Measurements from ENCODE around the gene PACS1. TPM values are rescaled to one million over a fixed set of nuclear protein-coding genes. Genes with fewer than 3 reads are reported as not detected.
"Not testable (repeated sequence)": the region's sequence is repeated elsewhere in the genome, so short reads cannot be mapped to it uniquely, and the experiment has no call there.

The PACS1 gene
- total RNA-seq, 1 donor from 2014 or later, result 5.8 TPM

- DNase-seq (ENCODE audit: low spot score) (no peak), ATAC-seq (no peak)
These were observed 2.0 kb downstream of the PACS1 start for GRCh38 chr11:66072081-66072480.

DNA sequence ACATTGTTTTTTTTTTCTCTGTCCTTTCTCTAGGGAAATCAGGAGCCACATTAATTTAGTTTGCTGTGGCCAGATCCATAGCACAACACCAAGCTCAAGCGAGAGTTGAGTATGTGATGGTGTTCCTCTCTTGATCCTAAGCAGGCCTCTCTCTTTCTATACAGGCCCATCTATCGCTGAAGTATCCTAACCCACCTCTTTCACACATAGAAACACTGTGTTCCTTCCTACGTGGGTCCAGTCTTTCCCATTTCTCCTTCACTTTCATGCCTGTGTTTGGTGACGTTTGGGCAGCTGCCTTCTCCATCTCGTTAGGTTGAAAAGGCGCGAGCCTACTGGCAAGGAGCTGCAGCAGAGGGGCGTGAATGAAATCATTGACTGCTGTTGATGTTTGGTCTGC lies 2.4 kb downstream of the PACS1 start:
- no peak for DNase-seq (ENCODE audit: low spot score)
- no peak for ATAC-seq

DNA sequence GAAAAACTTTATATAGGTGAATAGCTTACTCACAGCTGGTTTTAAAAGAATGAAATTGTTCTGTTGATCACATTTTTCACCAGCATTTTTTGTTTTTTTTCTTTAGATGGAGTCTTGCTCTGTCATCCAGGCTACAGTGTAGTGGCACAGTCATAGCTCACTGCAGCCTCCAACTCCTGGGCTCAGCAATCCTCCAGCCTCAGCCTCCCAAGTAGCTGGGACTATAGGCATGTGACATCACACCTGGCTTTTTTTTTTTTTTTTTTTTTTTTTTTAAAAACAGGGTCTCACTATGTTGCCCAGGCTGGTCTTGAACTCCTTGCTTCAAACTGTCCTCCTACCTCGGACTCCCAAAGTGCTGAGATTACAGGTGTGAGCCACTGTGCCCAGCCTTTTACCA lies 3.6 kb downstream of the PACS1 start:
- DNase-seq (ENCODE audit: low spot score) (no peak), ATAC-seq (no peak)

GRCh38 chr11:66075273-66075672 lies 5.2 kb downstream of the PACS1 start:
- DNase-seq (ENCODE audit: low spot score) (no peak), ATAC-seq (no peak)

DNA sequence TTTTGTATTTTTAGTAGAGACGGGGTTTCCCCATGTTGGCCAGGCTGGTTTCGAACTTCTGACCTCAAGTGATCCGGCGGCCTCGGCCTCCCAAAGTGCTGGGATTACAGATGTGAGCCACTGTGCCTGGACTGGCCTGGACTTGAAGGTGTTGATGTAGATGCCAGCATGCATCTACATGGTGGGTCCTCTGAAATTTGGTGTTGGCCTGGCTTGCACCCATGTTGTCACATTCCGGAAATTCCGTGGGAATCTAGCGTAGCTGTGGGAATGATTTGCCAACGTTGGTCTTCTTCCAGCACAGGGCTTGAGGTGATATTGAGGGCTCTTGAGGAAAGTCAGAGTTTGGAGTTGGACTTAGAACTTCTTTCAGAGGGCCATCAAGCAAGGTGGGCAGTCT lies 6.5 kb downstream of the PACS1 start:
- ATAC-seq (no peak), DNase-seq (ENCODE audit: low spot score) (no peak)

DNA sequence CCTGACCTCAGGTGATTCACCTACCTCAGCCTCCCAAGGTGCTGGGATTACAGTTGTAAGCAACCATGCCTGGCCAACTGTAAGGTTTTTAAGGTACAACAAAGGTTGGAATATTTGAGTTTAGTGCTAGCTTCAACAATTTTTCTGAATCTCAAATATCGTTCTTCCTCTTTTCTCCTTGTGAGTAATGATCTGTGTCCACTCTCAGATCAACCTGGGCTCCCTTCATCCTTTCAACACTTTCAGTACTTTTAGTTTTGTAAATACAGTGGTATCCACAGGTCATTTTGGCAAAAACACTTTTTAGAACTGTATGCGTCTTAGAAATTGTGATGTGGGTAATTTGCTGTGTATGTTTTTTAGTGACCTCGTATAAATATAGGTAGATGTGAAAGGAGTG lies 7.9 kb downstream of the PACS1 start:
- DNase-seq (ENCODE audit: low spot score) (no peak), ATAC-seq (no peak)

DNA sequence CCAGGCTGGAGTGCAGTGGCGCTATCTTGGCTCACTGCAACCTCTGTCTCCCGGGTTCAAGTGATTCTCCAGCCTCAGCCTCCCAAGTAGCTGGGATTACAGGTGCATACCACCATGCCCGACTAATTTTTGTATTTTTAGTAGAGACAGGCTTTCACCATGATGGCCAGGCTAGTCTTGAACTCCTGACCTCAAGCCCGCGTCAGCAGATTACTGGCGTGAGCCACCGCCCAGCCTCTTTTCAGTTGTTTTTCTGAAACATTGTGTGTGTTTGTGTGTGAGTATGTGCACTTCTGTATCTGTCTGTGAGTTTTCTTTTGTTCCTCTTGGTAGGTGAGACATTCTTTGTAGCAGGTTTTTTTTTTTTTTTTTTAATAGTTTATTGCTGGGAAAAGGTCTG lies 8.9 kb downstream of the PACS1 start:
- DNase-seq (ENCODE audit: low spot score); ATAC-seq: not testable (repeated sequence)

GRCh38 chr11:66080055-66080817 lies 10.2 kb downstream of the PACS1 start:
- ATAC-seq, result peak; percentile 26
- DNase-seq (ENCODE audit: low spot score), result no peak

DNA sequence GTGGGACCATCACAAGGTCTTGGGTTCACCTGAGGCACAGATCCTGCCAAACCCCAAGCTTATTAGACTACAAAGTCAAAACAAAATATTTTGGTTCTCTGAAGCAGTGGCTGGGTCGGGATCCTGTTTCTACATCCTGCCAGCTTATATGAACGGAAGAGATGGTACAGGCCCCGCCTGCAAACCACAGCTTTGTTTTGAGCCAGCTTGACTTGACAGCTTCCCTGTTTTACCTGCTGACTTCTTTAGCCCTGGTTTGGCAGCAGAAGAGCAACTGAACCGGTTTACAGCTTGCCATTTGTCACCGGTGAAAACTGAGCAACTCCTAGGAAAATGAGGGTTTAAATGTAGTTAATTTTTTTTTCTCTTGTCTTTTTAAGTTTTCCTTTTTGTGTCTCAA lies 11.4 kb downstream of the PACS1 start:
- DNase-seq (ENCODE audit: low spot score) (no peak), ATAC-seq (peak; percentile 45)

DNA sequence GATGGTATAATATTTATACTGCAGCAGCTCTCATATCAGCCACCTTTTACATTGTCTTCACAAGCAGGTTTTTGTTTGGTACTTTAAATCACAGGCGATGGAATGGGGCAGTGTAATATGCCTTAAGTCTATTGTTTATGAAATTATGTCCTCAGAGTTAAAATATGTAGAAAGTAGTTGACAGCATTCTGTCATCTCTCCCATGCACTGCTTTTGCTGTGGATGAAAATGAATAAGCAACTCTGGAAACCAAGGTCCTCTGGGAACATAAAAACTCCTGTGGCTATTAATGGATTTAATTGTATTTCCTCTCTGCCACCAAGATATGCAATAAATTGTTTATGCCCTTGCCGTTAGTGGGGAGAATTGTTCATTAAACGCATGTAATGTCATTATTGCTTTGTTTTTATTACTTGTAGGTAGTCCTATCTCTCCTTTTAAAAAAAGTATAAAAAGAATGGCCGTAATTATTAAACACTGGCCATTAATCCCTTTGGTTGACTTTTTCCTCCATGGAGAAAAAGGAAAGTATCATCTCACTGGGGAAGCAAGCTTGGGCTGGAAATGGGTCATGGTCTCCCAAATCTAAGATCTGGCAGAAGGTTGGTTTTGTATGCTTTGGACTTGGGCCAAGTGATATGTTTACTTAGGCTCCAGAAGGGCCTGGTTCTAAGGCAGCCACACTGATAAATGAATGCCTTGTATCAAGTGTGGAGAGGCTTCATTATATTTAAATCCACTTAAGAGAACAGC lies 13.1 kb downstream of the PACS1 start:
- peak; percentile 33 for ATAC-seq
- DNase-seq (ENCODE audit: low spot score), result no peak

DNA sequence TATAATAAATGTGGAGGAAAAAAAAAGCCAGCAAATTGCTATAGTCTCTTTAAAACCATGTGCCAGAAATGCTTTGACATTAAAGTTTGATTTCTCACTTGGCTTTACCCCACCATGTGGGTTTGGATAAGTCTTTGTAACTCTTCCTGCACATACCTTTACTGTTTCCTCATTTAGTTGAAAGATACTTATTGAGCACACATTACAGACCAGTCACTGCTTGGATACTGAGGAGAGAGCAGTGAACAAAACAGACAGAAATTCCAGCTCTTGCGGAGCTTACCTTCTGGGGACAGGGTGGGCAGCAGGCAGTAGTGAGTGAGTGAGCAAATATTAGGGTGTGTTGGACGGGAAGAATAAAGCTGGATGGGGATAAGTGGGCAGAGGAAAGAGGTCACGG lies 13.7 kb downstream of the PACS1 start:
- DNase-seq (ENCODE audit: low spot score) (no peak), ATAC-seq (no peak)

DNA sequence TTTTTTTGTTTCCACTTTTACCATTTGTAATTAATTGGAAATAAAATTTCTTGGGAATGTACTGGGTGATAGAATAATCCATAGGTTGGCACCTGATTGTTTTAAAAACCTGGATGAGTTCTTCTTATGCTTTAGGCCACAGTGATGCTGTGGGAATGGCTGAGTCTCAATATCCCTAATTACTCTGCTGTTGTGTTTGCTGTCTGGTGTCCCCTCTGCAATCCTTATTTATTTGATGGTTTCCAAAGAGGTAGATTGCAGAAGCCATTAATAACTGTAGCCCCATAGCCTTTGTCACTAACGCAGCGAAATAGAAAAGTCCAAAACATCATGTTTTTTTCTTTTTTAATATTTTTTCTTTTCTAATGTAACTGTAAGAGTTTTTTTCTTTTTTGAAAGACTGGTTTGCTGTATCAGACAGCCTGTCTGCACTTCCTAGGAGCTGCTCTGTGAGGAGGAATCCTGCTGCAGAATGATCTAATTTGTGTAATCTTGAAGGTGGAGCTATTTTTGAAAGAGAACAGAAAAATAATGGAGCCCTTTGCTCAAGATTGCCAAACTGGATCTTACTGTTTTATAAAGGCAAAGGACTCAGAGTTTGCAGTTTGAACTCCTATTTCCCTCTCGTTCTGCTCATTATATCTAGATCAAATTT lies 14.9 kb downstream of the PACS1 start:
- DNase-seq (ENCODE audit: low spot score), result no peak
- no peak for ATAC-seq

- ATAC-seq (no peak), DNase-seq (ENCODE audit: low spot score) (no peak)
These were observed 17.3 kb downstream of the PACS1 start for GRCh38 chr11:66087148-66087908.

DNA sequence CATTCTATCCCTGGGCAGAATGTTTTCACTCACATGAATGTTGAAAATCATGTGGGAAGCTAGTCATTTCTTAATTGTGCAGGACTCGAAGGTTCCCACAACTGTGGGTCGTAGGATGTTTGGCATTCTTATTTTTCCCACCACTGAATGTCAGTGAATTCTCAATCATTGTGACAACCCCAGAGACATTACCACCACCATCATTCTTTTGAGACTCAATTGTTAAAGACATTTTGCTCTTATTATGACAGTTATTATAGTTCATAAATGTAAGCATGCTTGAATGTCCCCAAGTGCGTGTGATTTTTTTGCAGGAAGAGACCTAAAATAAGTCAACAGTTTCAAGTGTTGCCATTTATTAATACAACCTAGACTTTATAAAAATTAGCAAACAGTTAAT lies 19.0 kb downstream of the PACS1 start:
- no peak for DNase-seq (ENCODE audit: low spot score)
- no peak for ATAC-seq

GRCh38 chr11:66090288-66090687 lies 20.2 kb downstream of the PACS1 start:
- DNase-seq (ENCODE audit: low spot score) (no peak), ATAC-seq (no peak)

GRCh38 chr11:66092125-66092524 lies 22.1 kb downstream of the PACS1 start:
- not testable (repeated sequence) for DNase-seq (ENCODE audit: low spot score); ATAC-seq

GRCh38 chr11:66099746-66100145 lies 29.7 kb downstream of the PACS1 start:
- DNase-seq (ENCODE audit: low spot score); ATAC-seq: not testable (repeated sequence)

- peak; percentile 79 for DNase-seq (ENCODE audit: low spot score)
- ATAC-seq, result peak; percentile 96
These were observed 30.4 kb downstream of the PACS1 start for GRCh38 chr11:66100272-66101065.

GRCh38 chr11:66101066-66101464 lies 31.0 kb downstream of the PACS1 start:
- DNase-seq (ENCODE audit: low spot score) (no peak), ATAC-seq (no peak)

- no peak for ATAC-seq
- no peak for DNase-seq (ENCODE audit: low spot score)
These were observed 34.1 kb downstream of the PACS1 start for GRCh38 chr11:66104057-66104638.

Data from left lobe of liver (tissue), 2 donors.